ENCODE measurements around the gene PLIN1. TPM values are rescaled to one million over a fixed set of nuclear protein-coding genes. Genes with fewer than 3 reads are reported as not detected.

Gene PLIN1
- under 0.01 TPM in 1 of 2 replicates, not detected in the other for total RNA-seq

DNA sequence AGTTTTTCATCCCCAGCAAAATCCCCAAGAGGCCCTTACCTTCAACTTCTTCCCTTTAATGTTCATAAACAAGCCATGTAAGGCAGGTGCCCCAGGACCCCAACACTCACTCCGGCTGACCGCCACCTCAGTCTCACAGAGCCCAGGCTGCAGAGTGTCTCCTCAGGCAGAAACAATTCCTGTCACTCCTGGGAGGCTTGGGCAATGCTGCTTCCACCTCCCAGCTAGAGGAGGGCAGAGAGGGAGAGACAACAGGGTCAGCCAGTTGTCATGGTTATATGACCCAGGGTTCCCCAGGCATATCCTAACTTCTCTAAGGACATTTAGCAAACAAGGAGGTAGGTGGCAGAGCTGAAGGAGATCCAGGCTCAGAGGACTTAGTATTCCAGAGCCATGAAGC lies at the start of gene PLIN1:
TSS of gene PLIN1 (minus strand) at position 156 of the 400 bp plus-strand sequence. CDS start 1,878 bp downstream, outside the sequence.
- no peak for TF ChIP-seq CTCF (IDR thresholded peaks at IDR 0.05; ENCODE audit: extremely low read depth, low read depth, low read length)
- Histone ChIP-seq H2AFZ (ENCODE audit: low read length) (peak within 1 kb of the TSS; percentile 9), H3K4me3 (ENCODE audit: insufficient read depth, low read length) (peak within 1 kb of the TSS; percentile 1), H3K27ac (ENCODE audit: low read depth, low read length) (peak within 1 kb of the TSS; percentile 43), H3K4me2 (ENCODE audit: insufficient read depth, low read length) (peak within 1 kb of the TSS; percentile 59), H3K27me3 (ENCODE audit: insufficient read depth, low read length) (no peaks in the 10 kb centered on the region), H3K4me1 (ENCODE audit: insufficient read depth, low read length) (peaks cover 20% of the 10 kb centered on the region), H4K20me1 (ENCODE audit: insufficient read depth, low read length) (no peaks in the 10 kb centered on the region), H3K9me3 (ENCODE audit: low read depth, low read length) (no peaks in the 10 kb centered on the region), H3K36me3 (ENCODE audit: insufficient read depth, low read length) (no peaks in the 10 kb centered on the region), H3K79me2 (ENCODE audit: insufficient read depth, low read length) (no peaks in the 10 kb centered on the region)
- no peak for DNase-seq (ENCODE audit: insufficient read length, low spot score, missing footprints)

DNA sequence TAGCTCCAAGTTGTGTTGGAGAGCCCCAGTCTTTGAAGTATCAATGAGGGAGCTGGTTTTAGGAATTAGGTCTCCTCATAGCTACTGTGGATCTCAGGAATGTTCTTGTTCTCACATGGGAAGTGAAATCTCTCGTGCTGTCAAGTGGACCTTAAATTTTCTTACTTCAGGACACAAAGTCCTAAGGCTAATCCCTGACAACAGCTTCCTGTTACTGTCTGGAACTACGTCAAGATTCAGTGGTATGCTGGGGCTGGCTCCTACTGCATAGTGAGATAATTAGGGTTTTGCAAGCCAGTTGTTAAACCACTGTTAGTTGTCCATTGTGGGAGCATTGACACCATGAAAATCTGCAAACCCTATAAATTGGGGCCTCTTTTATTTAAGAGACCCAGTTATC lies 49.1 kb upstream of the PLIN1 start:
- peaks cover 5% of the 10 kb centered on the region for H3K9me3 ChIP-seq (ENCODE audit: low read depth, low read length)
- no peak overlapping the region for H3K4me2 ChIP-seq (ENCODE audit: insufficient read depth, low read length)
- no peak overlapping the region for H3K4me3 ChIP-seq (ENCODE audit: insufficient read depth, low read length)
- no peak for DNase-seq (ENCODE audit: insufficient read length, low spot score, missing footprints)
- H3K4me1 ChIP-seq (ENCODE audit: insufficient read depth, low read length): no peaks in the 10 kb centered on the region
- no peak for TF ChIP-seq CTCF (IDR thresholded peaks at IDR 0.05; ENCODE audit: extremely low read depth, low read depth, low read length)
- H3K27ac ChIP-seq (ENCODE audit: low read depth, low read length): no peak overlapping the region
- no peak overlapping the region for H2AFZ ChIP-seq (ENCODE audit: low read length)
- H3K36me3 ChIP-seq (ENCODE audit: insufficient read depth, low read length): no peaks in the 10 kb centered on the region
- no peaks in the 10 kb centered on the region for H3K79me2 ChIP-seq (ENCODE audit: insufficient read depth, low read length)
- H4K20me1 ChIP-seq (ENCODE audit: insufficient read depth, low read length): no peaks in the 10 kb centered on the region
- peaks cover 13% of the 10 kb centered on the region for H3K27me3 ChIP-seq (ENCODE audit: insufficient read depth, low read length)

DNA sequence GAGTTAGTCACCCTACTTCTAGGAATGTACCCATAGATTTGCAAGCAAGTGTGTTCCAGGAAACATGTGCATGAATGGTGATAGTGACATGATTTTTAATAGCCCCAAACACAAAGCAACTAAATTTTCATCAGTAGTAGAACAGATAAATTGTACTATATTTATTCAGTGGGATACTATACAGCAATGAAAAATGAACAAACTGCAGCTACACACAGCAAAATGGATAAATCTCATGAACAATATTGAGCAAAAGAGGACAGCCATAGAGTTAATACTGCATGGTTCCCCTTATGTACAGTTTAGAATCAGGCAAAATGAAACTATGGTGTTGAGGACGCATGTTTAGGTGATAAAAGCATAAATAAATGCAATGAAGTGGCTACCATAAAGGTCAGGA lies 45.9 kb upstream of the PLIN1 start:
- no peak overlapping the region for H3K4me2 ChIP-seq (ENCODE audit: insufficient read depth, low read length)
- no peak for TF ChIP-seq CTCF (IDR thresholded peaks at IDR 0.05; ENCODE audit: extremely low read depth, low read depth, low read length)
- no peaks in the 10 kb centered on the region for H3K4me1 ChIP-seq (ENCODE audit: insufficient read depth, low read length)
- H3K79me2 ChIP-seq (ENCODE audit: insufficient read depth, low read length): no peaks in the 10 kb centered on the region
- H4K20me1 ChIP-seq (ENCODE audit: insufficient read depth, low read length): no peaks in the 10 kb centered on the region
- no peak for DNase-seq (ENCODE audit: insufficient read length, low spot score, missing footprints)
- H3K27ac ChIP-seq (ENCODE audit: low read depth, low read length): no peak overlapping the region
- no peaks in the 10 kb centered on the region for H3K36me3 ChIP-seq (ENCODE audit: insufficient read depth, low read length)
- peaks cover 14% of the 10 kb centered on the region for H3K27me3 ChIP-seq (ENCODE audit: insufficient read depth, low read length)
- H3K9me3 ChIP-seq (ENCODE audit: low read depth, low read length): peaks cover 5% of the 10 kb centered on the region
- no peak overlapping the region for H2AFZ ChIP-seq (ENCODE audit: low read length)
- no peak overlapping the region for H3K4me3 ChIP-seq (ENCODE audit: insufficient read depth, low read length)

GRCh38 chr15:89724621-89725020 lies 45.5 kb upstream of the PLIN1 start:
- Histone ChIP-seq H3K9me3 (ENCODE audit: low read depth, low read length) (peaks cover 5% of the 10 kb centered on the region), H3K27ac (ENCODE audit: low read depth, low read length) (no peak overlapping the region), H4K20me1 (ENCODE audit: insufficient read depth, low read length) (no peaks in the 10 kb centered on the region), H3K27me3 (ENCODE audit: insufficient read depth, low read length) (peaks cover 14% of the 10 kb centered on the region), H3K79me2 (ENCODE audit: insufficient read depth, low read length) (no peaks in the 10 kb centered on the region), H3K4me2 (ENCODE audit: insufficient read depth, low read length) (no peak overlapping the region), H3K36me3 (ENCODE audit: insufficient read depth, low read length) (no peaks in the 10 kb centered on the region), H3K4me1 (ENCODE audit: insufficient read depth, low read length) (no peaks in the 10 kb centered on the region), H2AFZ (ENCODE audit: low read length) (no peak overlapping the region), H3K4me3 (ENCODE audit: insufficient read depth, low read length) (no peak overlapping the region)
- no peak for TF ChIP-seq CTCF (IDR thresholded peaks at IDR 0.05; ENCODE audit: extremely low read depth, low read depth, low read length)
- no peak for DNase-seq (ENCODE audit: insufficient read length, low spot score, missing footprints)

Measured in osteoblast (primary cell).